NCI-H1105 (cell line): ENCODE data around the gene TNFAIP8.
"Not testable (repeated sequence)": the region's sequence is repeated elsewhere in the genome, so short reads cannot be mapped to it uniquely, and the experiment has no call there.

Source experiments
- DNase-seq: peaks from one replicate; lab custom pipeline; 2025; lab: John Stamatoyannopoulos, UW

TNFAIP8 gene

GRCh38 chr5:119396030-119396664, 40.3 kb downstream of the TNFAIP8 start:
- no peak for DNase-seq

DNA sequence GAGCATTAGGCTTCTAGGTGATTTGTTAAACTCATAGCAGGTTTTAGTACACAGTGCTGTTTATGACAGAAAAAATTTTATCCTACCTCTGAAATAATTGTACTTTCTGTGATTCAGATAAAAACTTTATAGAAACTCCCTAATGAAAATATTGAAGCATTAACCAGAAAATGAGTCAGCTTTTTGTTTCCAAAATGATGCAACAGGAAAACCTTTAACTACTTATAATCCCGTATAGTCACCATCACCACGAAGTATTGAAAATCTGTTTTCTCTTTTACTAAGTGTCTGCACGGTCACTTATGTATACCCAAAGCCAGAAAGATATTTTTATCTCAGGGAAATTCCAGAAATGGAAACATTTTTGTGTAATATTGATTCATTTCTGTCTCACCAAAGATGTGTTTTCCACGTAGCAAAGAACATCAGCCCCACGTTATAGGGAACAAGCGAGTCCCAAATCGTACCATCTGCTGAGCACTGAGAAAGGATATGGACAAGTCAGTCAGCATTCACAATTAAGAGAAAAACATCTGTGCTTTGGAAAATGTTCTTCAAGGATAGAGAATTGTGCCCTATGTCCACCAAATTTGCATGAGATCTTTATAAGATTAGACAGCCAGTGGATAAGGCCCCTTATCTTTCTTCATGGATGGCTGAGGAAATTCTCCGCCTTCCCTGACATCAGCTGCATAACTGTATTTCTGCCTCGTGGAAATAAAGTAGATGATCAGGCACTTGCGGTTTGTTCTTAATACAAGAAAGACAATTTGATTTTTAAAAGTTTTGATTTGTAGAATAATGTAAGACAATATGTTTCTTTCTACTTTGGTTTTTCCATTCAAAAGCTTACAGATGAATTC, 41.9 kb downstream of the TNFAIP8 start:
- DNase-seq: no peak

GRCh38 chr5:119398727-119399466, 43.1 kb downstream of the TNFAIP8 start:
- DNase-seq: no peak

GRCh38 chr5:119400245-119400644, 44.4 kb downstream of the TNFAIP8 start:
- no peak for DNase-seq

DNA sequence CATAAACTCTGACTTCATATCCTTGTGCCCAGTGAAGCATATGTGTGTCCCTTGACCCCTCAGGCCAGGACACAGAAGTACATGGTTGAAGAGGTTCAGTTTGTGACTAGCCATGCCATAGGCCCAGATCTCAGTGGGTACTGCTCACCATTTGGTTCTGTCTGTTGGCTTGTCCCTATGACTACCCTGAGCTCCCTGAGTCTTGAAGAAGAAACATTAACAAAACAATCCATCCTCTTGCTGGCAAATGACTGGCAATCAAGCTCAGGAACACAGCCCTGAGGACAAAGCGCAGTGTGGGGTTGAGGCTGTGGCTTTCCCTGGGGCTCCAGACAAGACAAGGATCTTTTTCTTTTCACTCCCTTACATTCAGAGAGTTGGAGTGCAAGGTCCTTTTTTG, 46.3 kb downstream of the TNFAIP8 start:
- DNase-seq: no peak

GRCh38 chr5:119402555-119402954, 46.7 kb downstream of the TNFAIP8 start:
- DNase-seq: no peak

- no peak for DNase-seq
Observed at GRCh38 chr5:119404033-119404432, 48.2 kb downstream of the TNFAIP8 start.

DNA sequence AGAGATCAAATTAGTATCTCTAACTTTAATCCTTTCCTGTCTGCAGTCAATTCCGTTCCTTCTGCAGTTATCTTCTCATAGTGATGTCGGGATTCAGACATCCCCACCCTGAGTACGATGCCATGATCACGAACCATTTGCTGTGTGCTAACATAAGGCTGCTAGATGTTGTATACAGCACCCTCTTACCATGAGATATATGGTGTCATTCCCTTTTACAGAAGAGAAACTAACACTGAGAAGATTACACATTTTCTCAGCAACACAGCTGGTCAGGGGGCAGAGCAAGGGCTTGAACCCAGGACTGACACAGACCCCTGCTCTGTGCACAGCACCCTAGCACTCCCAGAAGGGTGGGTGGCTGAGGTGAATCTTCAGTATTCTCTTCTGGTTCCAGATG, 49.6 kb downstream of the TNFAIP8 start:
- DNase-seq: no peak

- DNase-seq: no peak
Observed at GRCh38 chr5:119406551-119407110, 50.8 kb downstream of the TNFAIP8 start.

- DNase-seq: no peak
Observed at GRCh38 chr5:119409235-119409815, 53.5 kb downstream of the TNFAIP8 start.

GRCh38 chr5:119410448-119411159, 54.8 kb downstream of the TNFAIP8 start:
- no peak for DNase-seq

GRCh38 chr5:119411361-119412278, 55.8 kb downstream of the TNFAIP8 start:
- DNase-seq: peak; percentile 43

- no peak for DNase-seq
Observed at GRCh38 chr5:119412279-119413227, 56.7 kb downstream of the TNFAIP8 start.

DNA sequence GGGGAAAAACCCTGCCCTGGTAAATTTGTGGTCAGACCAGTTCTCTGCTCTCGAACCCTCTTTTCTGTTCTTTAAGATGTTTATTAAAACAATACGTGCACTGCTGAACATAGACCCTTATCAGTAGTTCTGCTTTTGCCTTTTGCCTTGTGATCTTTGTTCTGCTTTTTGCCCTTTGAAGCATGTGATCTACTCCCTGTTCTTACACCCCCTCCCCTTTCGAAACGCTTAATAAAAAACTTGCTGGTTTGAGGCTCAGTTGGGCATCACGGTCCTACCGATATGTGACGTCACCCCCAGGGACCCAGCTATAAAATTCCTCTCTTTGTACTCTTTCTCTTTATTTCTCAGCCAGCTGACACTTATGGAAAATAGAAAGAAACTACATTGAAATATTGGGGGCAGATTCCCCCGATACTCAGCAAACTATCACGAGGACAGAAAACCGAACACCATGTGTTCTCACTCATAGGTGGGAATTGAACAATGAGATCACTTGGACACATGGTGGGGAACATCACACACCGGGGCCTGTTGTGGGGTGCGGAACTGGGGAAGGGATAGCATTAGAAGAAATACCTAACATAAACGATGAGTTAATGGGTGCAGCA, 58.4 kb downstream of the TNFAIP8 start:
- not testable (repeated sequence) for DNase-seq

DNA sequence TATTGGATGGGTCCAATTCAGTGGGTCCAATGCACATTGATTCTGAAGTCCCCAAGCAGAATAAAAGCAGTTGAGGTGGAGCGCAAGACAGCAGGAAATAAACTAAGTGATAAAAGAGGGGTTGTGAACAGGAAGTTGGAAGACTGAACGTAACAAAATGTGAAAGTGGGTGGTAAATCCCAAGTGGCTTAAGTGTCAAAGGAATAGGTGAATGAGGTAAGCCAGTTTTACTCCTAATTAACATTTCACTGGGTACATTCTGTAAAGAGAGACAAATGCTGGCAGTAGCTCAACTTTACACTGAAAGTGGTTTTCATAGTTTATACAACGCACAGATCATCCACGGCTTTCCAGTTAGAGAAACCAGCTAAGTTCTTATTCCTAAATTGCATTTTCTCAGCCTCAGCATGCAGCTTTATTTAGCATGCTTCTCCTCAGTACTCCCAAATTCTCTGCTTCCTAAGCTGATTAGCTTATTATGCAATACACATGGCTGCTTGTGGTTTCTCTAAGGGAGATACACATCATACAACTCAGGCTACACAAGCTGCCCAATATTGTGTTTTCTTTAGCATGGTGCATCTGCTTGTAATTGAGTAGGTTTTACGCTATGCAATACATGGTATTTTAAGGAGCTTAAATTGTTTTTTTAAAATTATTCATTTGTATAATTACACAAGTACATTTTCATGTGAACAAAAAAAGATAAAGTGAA, 62.2 kb downstream of the TNFAIP8 start:
- DNase-seq: no peak

- no peak for DNase-seq
Observed at GRCh38 chr5:119418606-119419100, 62.8 kb downstream of the TNFAIP8 start.

- DNase-seq: no peak
Observed at GRCh38 chr5:119420169-119420568, 64.3 kb downstream of the TNFAIP8 start.

DNA sequence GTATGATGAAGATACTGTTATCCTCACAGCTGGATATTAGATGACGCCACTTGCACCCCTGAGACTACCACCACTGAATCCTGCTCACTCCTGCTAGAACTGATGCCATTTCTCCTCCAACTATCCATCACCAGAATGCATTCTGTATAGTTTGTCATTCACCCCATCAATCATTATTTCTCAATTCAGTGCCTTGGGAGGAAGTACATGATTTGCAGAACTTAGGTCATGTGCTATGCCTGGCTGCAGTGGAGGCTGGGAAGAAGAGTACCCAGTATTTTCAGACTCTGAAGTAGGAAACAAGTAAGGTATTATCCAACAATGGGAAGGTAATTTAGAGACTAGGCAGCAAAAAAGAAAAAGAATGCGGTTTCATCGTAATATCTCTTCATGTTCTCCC, 70.2 kb downstream of the TNFAIP8 start:
- DNase-seq: no peak
